Measurements from ENCODE around the gene ZFAND3. TPM values are rescaled to one million over a fixed set of nuclear protein-coding genes. Genes with fewer than 3 reads are reported as not detected.
A peak's percentile ranks its signal among the peaks of the same experiment; 100 is the strongest.

Gene ZFAND3
- total and polyA plus RNA-seq, 10 of the 15 experiments (the other 5 are each of a cell fraction or from before 2014, with no cell fraction given), result 0.90 to 34.4 (median 16.3) TPM

GRCh38 chr6:37819802-37820717 lies 533 bp downstream of the ZFAND3 start (continued):
- TF ChIP-seq EGR1 (IDR thresholded peaks at IDR 0.05; ENCODE audit: borderline replicate concordance in 1 of 2, low read depth in 2 of 2, low read length in 2 of 2), result peak in 1 of 2 experiments; percentile 45; a peak in 1 of 3 replicates
- no peak for TF ChIP-seq E2F4 (IDR thresholded peaks at IDR 0.05; ENCODE audit: low read depth, low read length)
- TF ChIP-seq PML (IDR thresholded peaks at IDR 0.05; ENCODE audit: low read length), result no peak
- peak; percentile 45; the same call in 1 of the 2 replicates for TF ChIP-seq EED (IDR thresholded peaks at IDR 0.05; ENCODE audit: low read depth)
- TF ChIP-seq NKRF (conservative IDR thresholded peaks at IDR 0.05), result peak; percentile 52; the same call in 1 of the 2 replicates
- TF ChIP-seq MYB (IDR thresholded peaks at IDR 0.05; ENCODE audit: borderline replicate concordance, low read depth, low read length), result no peak
- 0 out of 2 replicates have a peak, but pooled peaks have one; percentile 37 for TF ChIP-seq NBN (IDR thresholded peaks at IDR 0.05)
- TF ChIP-seq ZNF592 (IDR thresholded peaks at IDR 0.05), result no peak
- TF ChIP-seq BCL11A (IDR thresholded peaks at IDR 0.05; ENCODE audit: low read depth, low read length), result no peak
- TF ChIP-seq KAT2A (conservative IDR thresholded peaks at IDR 0.05; ENCODE audit: control insufficient read depth, low read depth, low read length), result no peak
- TF ChIP-seq BACH1 (IDR thresholded peaks at IDR 0.05; ENCODE audit: borderline replicate concordance), result no peak
- TF ChIP-seq CBX5 (IDR thresholded peaks at IDR 0.05; ENCODE audit: low read depth), result no peak
- TF ChIP-seq SRF (IDR thresholded peaks at IDR 0.05; ENCODE audit: low read depth in 2 of 2, low read length in 2 of 2), result no peak
- no peak for TF ChIP-seq NR2F1 (conservative IDR thresholded peaks at IDR 0.05)
- no peak for TF ChIP-seq CEBPB (IDR thresholded peaks at IDR 0.05; ENCODE audit: borderline replicate concordance in 1 of 2, low read depth in 2 of 2, low read length in 2 of 2)
- 0 out of 2 replicates have a peak, but pooled peaks have one; percentile 21 for TF ChIP-seq RELB (IDR thresholded peaks at IDR 0.05; ENCODE audit: low read depth)
